Placental epithelial cell (primary cell): ENCODE results near the gene NLRP10. TPM values are rescaled to one million over a fixed set of nuclear protein-coding genes. Genes with fewer than 3 reads are reported as not detected.

Experiments
- small RNA-seq: library from RNA; depleted of rRNA; stranded (forward); fragments of <200 nt; gene quantifications from one replicate; pipeline ENCODE3, GENCODE V24; 2012
- total RNA-seq: library from RNA; depleted of rRNA; stranded (reverse); fragments of >200 nt; gene quantifications from 2 replicates; pipeline ENCODE4 v1.2.3, GENCODE V29; 2012

The NLRP10 gene, protein sequence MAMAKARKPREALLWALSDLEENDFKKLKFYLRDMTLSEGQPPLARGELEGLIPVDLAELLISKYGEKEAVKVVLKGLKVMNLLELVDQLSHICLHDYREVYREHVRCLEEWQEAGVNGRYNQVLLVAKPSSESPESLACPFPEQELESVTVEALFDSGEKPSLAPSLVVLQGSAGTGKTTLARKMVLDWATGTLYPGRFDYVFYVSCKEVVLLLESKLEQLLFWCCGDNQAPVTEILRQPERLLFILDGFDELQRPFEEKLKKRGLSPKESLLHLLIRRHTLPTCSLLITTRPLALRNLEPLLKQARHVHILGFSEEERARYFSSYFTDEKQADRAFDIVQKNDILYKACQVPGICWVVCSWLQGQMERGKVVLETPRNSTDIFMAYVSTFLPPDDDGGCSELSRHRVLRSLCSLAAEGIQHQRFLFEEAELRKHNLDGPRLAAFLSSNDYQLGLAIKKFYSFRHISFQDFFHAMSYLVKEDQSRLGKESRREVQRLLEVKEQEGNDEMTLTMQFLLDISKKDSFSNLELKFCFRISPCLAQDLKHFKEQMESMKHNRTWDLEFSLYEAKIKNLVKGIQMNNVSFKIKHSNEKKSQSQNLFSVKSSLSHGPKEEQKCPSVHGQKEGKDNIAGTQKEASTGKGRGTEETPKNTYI
- total RNA-seq, result 4.7 and 47.7 TPM in 2 replicates

DNA sequence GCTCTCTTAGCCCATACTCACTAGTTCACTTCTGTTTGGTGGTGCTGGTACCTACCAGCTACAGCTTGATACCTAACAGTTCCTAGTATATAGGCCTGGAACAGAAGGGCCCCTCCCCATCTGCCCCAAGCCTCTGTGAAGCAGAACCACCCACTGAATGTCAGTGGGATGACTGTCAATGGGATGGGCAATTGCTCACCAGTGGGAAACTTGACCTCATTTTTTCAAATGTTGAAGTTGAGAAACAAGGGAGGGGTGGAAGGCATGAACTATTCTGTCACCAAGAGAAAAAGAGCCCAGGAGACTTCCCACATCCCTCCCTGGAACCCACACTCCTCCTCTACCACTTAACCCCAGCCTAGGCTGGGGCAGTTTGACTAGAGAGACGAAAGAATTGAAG lies at the start of gene NLRP10:
TSS of gene NLRP10 (minus strand) at position 62 of the 400 bp plus-strand sequence. CDS start 1,952 bp downstream, outside the sequence.

DNA sequence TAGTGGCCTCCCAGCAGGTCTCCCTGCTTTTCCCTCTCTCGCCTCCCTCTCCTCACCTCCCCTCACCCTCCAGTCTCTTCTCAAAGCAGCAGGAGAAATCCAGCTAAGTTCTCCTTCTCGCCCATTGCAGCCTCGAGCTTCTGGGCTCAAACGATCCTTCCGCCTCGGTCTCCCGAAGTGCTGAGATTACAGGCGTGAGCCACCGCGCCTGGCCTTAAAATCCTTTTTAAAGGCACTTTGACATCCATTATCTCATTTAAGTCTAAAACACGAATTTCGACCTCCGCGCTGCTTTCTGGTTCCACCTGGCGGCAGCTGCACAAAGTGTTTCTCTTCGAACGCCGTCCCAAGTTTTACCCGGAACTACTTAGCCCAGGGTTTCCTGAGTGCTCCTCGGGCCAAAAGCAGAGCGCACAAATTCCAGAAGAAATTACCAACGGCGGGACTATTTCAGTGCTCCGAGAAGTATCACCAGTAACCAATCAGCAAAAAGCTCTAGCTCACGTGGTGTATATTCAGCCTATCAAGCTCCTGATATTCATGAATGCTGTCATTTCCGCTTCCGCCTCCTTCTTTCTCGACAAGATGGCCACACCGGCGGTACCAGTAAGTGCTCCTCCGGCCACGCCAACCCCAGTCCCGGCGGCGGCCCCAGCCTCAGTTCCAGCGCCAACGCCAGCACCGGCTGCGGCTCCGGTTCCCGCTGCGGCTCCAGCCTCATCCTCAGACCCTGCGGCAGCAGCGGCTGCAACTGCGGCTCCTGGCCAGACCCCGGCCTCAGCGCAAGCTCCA lies 21.7 kb upstream of the NLRP10 start, which contains the start of gene EIF3F:
TSS of gene EIF3F (plus strand) at position 570 of the 792 bp plus-strand sequence. CDS start at position 586, 16 bp downstream.

DNA sequence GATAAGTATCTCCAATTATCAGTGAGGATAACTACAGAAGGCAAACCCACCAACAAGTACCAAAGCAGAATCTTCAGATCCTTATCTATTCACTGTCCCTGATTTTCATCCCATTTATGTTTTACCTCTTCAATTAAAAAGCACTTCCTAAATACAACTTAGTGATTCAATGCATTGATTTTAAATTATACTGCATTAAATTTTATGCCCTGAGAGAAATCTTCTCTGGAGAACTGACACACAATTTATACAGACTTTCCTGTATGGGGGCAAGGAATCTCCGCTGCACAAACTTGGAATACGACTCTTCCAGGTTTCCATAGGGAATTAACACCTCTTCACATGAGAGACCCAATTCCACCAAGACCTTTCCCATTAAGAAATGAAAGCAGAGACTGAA lies 23.6 kb downstream of the NLRP10 start, which contains the start of gene OR10A3:
TSS of gene OR10A3 (minus strand) at position 101 of the 400 bp plus-strand sequence. CDS start 2,188 bp downstream, outside the sequence.

DNA sequence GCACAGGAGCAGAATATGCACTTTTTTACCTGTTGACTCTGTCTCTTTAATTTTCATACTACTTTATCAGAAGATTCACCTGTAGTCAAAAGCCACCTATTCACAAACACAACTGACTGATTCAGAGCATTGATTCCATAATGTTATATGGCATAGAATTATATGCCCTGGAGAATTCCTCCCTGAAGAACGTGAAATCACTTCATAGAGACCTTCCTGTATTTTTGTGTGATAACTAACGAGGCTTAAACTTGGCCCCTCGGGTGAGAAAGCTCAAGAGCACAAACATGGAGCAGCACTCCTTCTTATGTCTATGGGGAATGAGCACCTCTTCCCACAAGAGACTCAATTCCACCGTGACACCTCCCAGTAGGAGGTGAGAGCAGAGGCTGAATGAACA lies 34.1 kb downstream of the NLRP10 start, which contains the start of gene OR10A6:
TSS of gene OR10A6 (minus strand) at position 101 of the 400 bp plus-strand sequence. CDS start 2,606 bp downstream, outside the sequence.

Small RNAs within 50 kb of the gene (small RNA-seq; reads per million reads assigned to genes)
- not detected for gene COX6CP5

Other genes starting within 250 kb of the NLRP10 start
- gene OR5P2, start 168.5 kb downstream of the NLRP10 start, total RNA-seq, result 0.79 and 4.4 TPM in 2 replicates
- 2.0 and 4.6 TPM in 2 replicates for gene OR5P3, start 134.6 kb downstream of the NLRP10 start, total RNA-seq
- 0.43 TPM in 1 of 2 replicates, not detected in the other for gene OR10A6, start 34.2 kb downstream of the NLRP10 start, total RNA-seq
- gene OR10A3, start 23.7 kb downstream of the NLRP10 start, total RNA-seq, result 0.43 TPM in 1 of 2 replicates, not detected in the other
- 364 and 592 TPM in 2 replicates for gene EIF3F, start 21.9 kb upstream of the NLRP10 start, total RNA-seq
- gene TUB, start 115.8 kb upstream of the NLRP10 start, total RNA-seq, result 5.5 and 6.0 TPM in 2 replicates
- 0.39 TPM in 1 of 2 replicates, not detected in the other for gene RIC3, start 203.6 kb upstream of the NLRP10 start, total RNA-seq